Lower lobe of right lung (tissue), 2 donors: ENCODE measurements around the gene KRT78. TPM values are rescaled to one million over a fixed set of nuclear protein-coding genes. Genes with fewer than 3 reads are reported as not detected.

ENCODE experiments used
- ATAC-seq, 2 donors: fragments of 200-7000 bp; cut with Tn5 transposase; one replicate each; pipeline ENCODE4 v1.9.1; 2020 to 2022; ENCODE audit warnings: mild to moderate bottlenecking in 2 of 2, moderate library complexity in 2 of 2
- DNase-seq: peaks from one replicate; pipeline ENCODE4 v3.0.0-alpha.2; 2020
- H3K27ac ChIP-seq: fragments of 200-600 bp; one replicate; pipeline ENCODE4 v1.8.0; 2022
- H3K27me3 ChIP-seq: fragments of 200-600 bp; one replicate; pipeline ENCODE4 v1.8.0; 2022; ENCODE audit warnings: low read depth
- H3K36me3 ChIP-seq: fragments of 200-600 bp; one replicate; pipeline ENCODE4 v1.8.0; 2022; ENCODE audit warnings: mild to moderate bottlenecking
- H3K4me1 ChIP-seq: fragments of 200-600 bp; one replicate; pipeline ENCODE4 v1.8.0; 2022
- H3K4me3 ChIP-seq: fragments of 200-600 bp; one replicate; pipeline ENCODE4 v1.8.0; 2022; ENCODE audit warnings: mild to moderate bottlenecking
- H3K9me3 ChIP-seq: fragments of 200-600 bp; one replicate; pipeline ENCODE4 v1.8.0; 2022
- intact Hi-C: fragments of 100-400 bp; cut with DNase I; formaldehyde crosslinking; loops from one replicate; pipeline ENCODE4 v1.11.0; 2022
- total RNA-seq: library from RNA; stranded (reverse); fragmentation: NEBNext Ultra II Directional; extraction: Animal tissue kit (Norgen Biotek cat#: 25700); gene quantifications from one replicate; pipeline ENCODE4 v1.2.1, GENCODE V29; 2021
- TF ChIP-seq, protein P1 (sequence below): fragments of 200-600 bp; IDR thresholded peaks from one replicate; pipeline ENCODE4 v1.8.0; 2022; ENCODE audit warnings: antibody characterized with exemption, mild to moderate bottlenecking
- donor health status: DM: no; HTN: yes; CAD: no; lungs with severe emphysema.

KRT78 gene
- total RNA-seq, 1 donor from 2014 or later, result not detected

- TF ChIP-seq, protein P1, sequence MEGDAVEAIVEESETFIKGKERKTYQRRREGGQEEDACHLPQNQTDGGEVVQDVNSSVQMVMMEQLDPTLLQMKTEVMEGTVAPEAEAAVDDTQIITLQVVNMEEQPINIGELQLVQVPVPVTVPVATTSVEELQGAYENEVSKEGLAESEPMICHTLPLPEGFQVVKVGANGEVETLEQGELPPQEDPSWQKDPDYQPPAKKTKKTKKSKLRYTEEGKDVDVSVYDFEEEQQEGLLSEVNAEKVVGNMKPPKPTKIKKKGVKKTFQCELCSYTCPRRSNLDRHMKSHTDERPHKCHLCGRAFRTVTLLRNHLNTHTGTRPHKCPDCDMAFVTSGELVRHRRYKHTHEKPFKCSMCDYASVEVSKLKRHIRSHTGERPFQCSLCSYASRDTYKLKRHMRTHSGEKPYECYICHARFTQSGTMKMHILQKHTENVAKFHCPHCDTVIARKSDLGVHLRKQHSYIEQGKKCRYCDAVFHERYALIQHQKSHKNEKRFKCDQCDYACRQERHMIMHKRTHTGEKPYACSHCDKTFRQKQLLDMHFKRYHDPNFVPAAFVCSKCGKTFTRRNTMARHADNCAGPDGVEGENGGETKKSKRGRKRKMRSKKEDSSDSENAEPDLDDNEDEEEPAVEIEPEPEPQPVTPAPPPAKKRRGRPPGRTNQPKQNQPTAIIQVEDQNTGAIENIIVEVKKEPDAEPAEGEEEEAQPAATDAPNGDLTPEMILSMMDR, result no peak
- Histone ChIP-seq H3K36me3 (no peaks in the 10 kb centered on the region), H3K9me3 (no peaks in the 10 kb centered on the region), H3K4me3 (no peak overlapping the region), H3K27ac (no peak overlapping the region), H3K4me1 (peaks cover 23% of the 10 kb centered on the region), H3K27me3 (no peaks in the 10 kb centered on the region)
- intact Hi-C loops, result no loop called here
- peak; percentile 20 for DNase-seq
- no peak for ATAC-seq
Observed at GRCh38 chr12:52867152-52867551, 18.4 kb upstream of the KRT78 start.

DNA sequence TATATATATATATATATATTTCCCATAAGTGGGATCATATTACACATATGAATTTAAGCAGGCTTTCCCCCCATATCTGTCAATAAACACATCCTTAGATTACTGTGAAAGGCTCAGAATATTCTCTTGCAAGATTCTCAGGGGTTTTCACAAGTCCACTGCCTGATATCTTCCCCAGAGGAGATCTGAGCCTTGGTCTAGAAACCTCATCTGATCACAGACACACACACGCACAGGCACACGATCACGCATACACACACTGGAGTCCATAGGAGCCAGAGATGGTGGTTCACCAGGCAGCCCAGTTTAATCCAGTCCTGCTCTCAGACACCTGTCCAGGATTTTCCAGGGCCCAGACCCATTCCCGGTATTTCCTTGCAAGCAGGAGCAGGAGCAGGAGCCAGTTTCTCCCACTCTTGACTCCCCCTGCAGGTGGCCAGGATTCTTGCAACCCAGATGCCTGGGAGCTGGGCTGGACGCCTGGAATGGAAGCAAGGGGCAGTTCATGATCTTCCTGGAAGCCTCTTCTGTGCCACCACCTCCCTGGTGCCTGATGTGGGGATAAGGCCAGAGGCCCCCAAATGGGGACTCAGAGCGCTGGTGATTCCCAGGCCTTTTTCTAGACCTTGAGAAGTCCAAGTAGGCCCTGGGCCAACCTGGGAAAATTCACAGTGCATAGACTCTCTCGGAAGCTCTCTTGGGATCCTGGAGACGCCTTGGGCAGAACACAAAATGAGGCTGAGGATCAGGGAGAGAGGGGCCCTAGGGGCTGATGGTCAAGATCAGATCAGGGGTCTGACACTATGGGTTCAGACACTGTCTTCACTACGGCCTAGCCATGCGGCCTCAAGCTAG lies 16.5 kb upstream of the KRT78 start:
- ATAC-seq (peak; percentile 67 to 80), DNase-seq (peak; percentile 68)
- no peaks in the 10 kb centered on the region for H3K36me3 ChIP-seq
- H3K9me3 ChIP-seq, result no peaks in the 10 kb centered on the region
- intact Hi-C loops, result no loop called here
- peaks cover 10% of the 10 kb centered on the region for H3K4me1 ChIP-seq
- TF ChIP-seq, protein P1, result peak; percentile 88
- H3K27ac ChIP-seq, result no peak overlapping the region
- no peak overlapping the region for H3K4me3 ChIP-seq
- no peaks in the 10 kb centered on the region for H3K27me3 ChIP-seq

DNA sequence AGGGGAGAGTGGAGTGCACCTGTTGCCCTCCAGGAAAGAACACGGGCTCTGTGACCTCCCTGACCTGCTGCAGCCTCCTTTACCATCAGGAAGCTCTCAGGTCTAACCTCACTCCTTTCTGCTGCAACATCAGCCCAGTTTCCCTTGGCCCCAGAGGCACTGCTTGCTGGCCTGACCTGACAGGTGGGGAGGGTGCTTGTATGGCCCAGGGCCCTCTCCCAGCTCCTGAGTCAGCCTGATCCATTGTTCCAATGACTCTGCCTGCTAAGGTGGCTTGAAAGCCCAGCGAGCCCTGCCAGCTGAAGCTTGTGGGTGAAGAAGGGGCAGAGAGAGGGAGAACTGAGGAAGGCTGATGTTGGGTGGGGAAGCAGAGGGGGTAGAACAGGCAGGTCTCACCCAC lies 13.2 kb upstream of the KRT78 start:
- peaks cover under 1% of the 10 kb centered on the region for H3K4me1 ChIP-seq
- intact Hi-C loops, result no loop called here
- no peak overlapping the region for H3K27ac ChIP-seq
- no peak overlapping the region for H3K4me3 ChIP-seq
- H3K9me3 ChIP-seq, result no peaks in the 10 kb centered on the region
- DNase-seq (no peak), ATAC-seq (no peak)
- no peaks in the 10 kb centered on the region for H3K36me3 ChIP-seq
- TF ChIP-seq, protein P1, result no peak
- H3K27me3 ChIP-seq, result no peaks in the 10 kb centered on the region

DNA sequence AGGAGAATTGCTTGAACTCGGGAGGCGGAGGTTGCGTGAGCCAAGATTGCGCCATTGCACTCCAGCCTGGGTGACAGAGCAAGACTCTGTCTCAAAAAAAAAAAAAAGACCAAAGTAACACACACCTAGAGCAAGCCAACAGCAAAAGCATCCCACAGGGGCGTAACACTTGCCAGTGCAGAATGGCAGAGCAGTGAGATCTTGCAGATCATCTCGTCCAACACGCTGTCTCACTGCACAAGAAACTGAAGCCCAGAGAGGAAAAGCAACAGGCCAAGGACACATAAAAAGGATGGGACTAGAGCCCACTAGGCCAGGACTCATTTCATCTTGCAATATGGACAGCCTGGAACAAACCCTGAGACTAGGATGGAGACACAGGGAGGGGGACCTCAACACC lies 12.7 kb upstream of the KRT78 start:
- ATAC-seq, result no peak
- TF ChIP-seq, protein P1, result no peak
- Histone ChIP-seq H3K4me1 (no peaks in the 10 kb centered on the region), H3K27ac (no peak overlapping the region), H3K27me3 (no peaks in the 10 kb centered on the region), H3K36me3 (no peaks in the 10 kb centered on the region), H3K4me3 (no peak overlapping the region), H3K9me3 (no peaks in the 10 kb centered on the region)
- intact Hi-C loops, result no loop called here
- no peak for DNase-seq

- H3K4me3 ChIP-seq, result no peak overlapping the region
- no peak overlapping the region for H3K27ac ChIP-seq
- TF ChIP-seq, protein P1, result no peak
- intact Hi-C loops, result no loop called here
- no peaks in the 10 kb centered on the region for H3K27me3 ChIP-seq
- H3K9me3 ChIP-seq, result no peaks in the 10 kb centered on the region
- H3K36me3 ChIP-seq, result no peaks in the 10 kb centered on the region
- DNase-seq (no peak), ATAC-seq (peak; percentile 82 to 88)
- H3K4me1 ChIP-seq, result no peaks in the 10 kb centered on the region
Observed at GRCh38 chr12:52860102-52860823, 11.5 kb upstream of the KRT78 start.
